HepG2 (cell line): ENCODE results near the gene MAN2A2. TPM values are rescaled to one million over a fixed set of nuclear protein-coding genes. Genes with fewer than 3 reads are reported as not detected.
A peak's percentile ranks its signal among the peaks of the same experiment; 100 is the strongest.

Source experiments
- GATAD1 ChIP-seq: IDR thresholded peaks from 2 replicates; pipeline ENCODE4 v1.6.1; 2016; ENCODE audit warnings: missing genetic modification reagents, missing compliant biosample characterization
- MIER2 ChIP-seq: IDR thresholded peaks from 2 replicates; pipeline ENCODE4 v1.6.1; 2016; ENCODE audit warnings: missing biosample characterization, missing genetic modification reagents
- SMARCE1 ChIP-seq: fragments of 450-650 bp; IDR thresholded peaks from 2 replicates; pipeline ENCODE4 v1.6.1; 2017; ENCODE audit warnings: borderline replicate concordance
- THAP11 ChIP-seq: IDR thresholded peaks from 2 replicates; pipeline ENCODE4 v1.6.1; 2016; ENCODE audit warnings: missing biosample characterization, missing genetic modification reagents
- ZNF335 ChIP-seq: sonication (generic); formaldehyde crosslinking; IDR thresholded peaks from 2 replicates; pipeline ENCODE4 v1.4.0; 2020; ENCODE audit warnings: missing genetic modification reagents
- ZNF720 ChIP-seq: sonication (generic); formaldehyde crosslinking; IDR thresholded peaks from 2 replicates; pipeline ENCODE4 v1.4.0; 2020; ENCODE audit warnings: missing genetic modification reagents
- polyA plus RNA-seq, 8 experiments: library from polyadenylated mRNA; depleted of rRNA in 3 of 8; stranded (reverse) in 7 of 8; unstranded in 1 of 8; fragments of >200 nt; fragmentation: Illumina TruSeq in 4 of 8; extraction: Trizol in 4 of 8; gene quantifications; 2 replicates each; pipeline versions ENCODE4 v1.2.1 to v1.2.3, GENCODE V29; 2011 to 2016; ENCODE audit warnings: low read depth in 4 of 8, missing spikeins in 1 of 8, mixed read lengths in 1 of 8; ENCODE audit not compliant: insufficient read depth in 1 of 8
- total RNA-seq, 5 experiments: library from RNA; depleted of rRNA; stranded (reverse); fragments of >200 nt; fragmentation: Illumina TruSeq; extraction: Trizol; gene quantifications; 2 replicates each; pipeline ENCODE4 v1.2.3, GENCODE V29; 2016; ENCODE audit warnings: low read depth in 1 of 5
- TF ChIP-seq, protein P1 (sequence below): sonication (generic); formaldehyde crosslinking; IDR thresholded peaks from 2 replicates; pipeline ENCODE4 v1.4.0; 2020; ENCODE audit warnings: missing genetic modification reagents, borderline replicate concordance
- TF ChIP-seq, protein P2 (sequence below): sonication (generic); formaldehyde crosslinking; IDR thresholded peaks from 2 replicates; pipeline ENCODE4; 2020; ENCODE audit warnings: missing genetic modification reagents, mild to moderate bottlenecking, borderline replicate concordance
- TF ChIP-seq, protein P3 (sequence below): sonication (generic); formaldehyde crosslinking; IDR thresholded peaks from 2 replicates; pipeline ENCODE4 v1.8.1; 2022; ENCODE audit warnings: low read depth, mild to moderate bottlenecking, missing genetic modification reagents
- TF ChIP-seq, protein P4 (sequence below): IDR thresholded peaks from 2 replicates; pipeline ENCODE4 v1.6.1; 2012; ENCODE audit warnings: inconsistent platforms
- TF ChIP-seq, protein P5 (sequence below): sonication (generic); formaldehyde crosslinking; IDR thresholded peaks from 2 replicates; pipeline ENCODE4 v1.4.0; 2020; ENCODE audit warnings: missing genetic modification reagents
- TF ChIP-seq, protein P6 (sequence below): sonication (generic); formaldehyde crosslinking; IDR thresholded peaks from 2 replicates; pipeline ENCODE4 v1.8.1; 2023; ENCODE audit warnings: mild to moderate bottlenecking, moderate library complexity, missing genetic modification reagents
- TF ChIP-seq, protein P7 (sequence below): IDR thresholded peaks from 2 replicates; pipeline ENCODE4 v1.6.1; 2012; ENCODE audit warnings: low read depth, low read length, improper control_type of control experiment

MAN2A2 gene
- total and polyA plus RNA-seq, 2 of the 13 experiments (the other 11 are each of a cell fraction or from before 2014, with no cell fraction given): 17.5 to 51.5 TPM

DNA sequence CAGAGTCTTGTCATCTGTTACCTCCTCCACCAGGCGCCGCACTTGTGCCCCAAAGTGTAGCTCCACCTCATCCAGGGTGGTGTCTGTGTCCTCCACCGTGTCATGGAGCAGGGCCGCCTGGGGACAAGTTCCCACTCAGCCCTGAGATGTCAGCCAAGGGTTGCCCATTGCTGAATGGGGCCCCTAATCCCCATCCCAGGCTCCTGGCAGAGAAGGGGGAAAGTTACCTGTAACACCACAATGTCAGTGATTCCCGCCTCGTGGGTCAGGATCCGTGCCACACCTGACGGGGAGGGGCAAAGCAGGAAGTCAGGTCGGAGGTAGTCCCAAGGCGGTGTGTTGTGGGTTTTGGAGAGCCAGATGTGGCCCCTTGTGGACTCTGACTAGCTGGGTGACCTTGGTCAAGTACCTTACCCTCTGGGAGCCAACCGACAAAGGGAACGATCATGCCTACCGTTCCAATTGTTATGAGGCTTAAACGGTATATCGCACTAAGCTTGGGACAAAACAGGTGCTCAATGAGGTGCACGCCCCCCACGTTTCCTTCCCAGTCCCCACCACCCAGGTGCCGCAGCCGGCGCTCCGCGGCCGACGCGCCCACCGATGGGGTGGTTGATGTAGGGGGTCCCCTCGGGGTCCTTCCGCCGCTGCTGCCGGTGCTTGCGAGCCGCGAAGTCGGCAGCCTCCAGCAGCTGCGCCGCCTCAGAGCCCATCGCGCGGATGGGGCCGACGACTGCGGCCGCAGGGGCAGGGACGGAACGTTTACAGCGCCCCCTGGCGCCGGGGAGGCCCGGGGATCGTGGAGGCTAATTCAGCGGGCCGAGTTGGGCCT, 28.9 kb downstream of the MAN2A2 start, which contains the start of gene HDDC3 (continued):
- TF ChIP-seq, protein P1, sequence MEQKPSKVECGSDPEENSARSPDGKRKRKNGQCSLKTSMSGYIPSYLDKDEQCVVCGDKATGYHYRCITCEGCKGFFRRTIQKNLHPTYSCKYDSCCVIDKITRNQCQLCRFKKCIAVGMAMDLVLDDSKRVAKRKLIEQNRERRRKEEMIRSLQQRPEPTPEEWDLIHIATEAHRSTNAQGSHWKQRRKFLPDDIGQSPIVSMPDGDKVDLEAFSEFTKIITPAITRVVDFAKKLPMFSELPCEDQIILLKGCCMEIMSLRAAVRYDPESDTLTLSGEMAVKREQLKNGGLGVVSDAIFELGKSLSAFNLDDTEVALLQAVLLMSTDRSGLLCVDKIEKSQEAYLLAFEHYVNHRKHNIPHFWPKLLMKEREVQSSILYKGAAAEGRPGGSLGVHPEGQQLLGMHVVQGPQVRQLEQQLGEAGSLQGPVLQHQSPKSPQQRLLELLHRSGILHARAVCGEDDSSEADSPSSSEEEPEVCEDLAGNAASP: peak; percentile 80
- TF ChIP-seq, protein P2, sequence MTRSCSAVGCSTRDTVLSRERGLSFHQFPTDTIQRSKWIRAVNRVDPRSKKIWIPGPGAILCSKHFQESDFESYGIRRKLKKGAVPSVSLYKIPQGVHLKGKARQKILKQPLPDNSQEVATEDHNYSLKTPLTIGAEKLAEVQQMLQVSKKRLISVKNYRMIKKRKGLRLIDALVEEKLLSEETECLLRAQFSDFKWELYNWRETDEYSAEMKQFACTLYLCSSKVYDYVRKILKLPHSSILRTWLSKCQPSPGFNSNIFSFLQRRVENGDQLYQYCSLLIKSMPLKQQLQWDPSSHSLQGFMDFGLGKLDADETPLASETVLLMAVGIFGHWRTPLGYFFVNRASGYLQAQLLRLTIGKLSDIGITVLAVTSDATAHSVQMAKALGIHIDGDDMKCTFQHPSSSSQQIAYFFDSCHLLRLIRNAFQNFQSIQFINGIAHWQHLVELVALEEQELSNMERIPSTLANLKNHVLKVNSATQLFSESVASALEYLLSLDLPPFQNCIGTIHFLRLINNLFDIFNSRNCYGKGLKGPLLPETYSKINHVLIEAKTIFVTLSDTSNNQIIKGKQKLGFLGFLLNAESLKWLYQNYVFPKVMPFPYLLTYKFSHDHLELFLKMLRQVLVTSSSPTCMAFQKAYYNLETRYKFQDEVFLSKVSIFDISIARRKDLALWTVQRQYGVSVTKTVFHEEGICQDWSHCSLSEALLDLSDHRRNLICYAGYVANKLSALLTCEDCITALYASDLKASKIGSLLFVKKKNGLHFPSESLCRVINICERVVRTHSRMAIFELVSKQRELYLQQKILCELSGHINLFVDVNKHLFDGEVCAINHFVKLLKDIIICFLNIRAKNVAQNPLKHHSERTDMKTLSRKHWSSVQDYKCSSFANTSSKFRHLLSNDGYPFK: peak; percentile 73; the same call in 1 of the 2 replicates
- TF ChIP-seq SMARCE1 (no peak), MIER2 (CRISPR knock-in tag) (0 out of 2 replicates have a peak, but pooled peaks have one; percentile 51), ZNF720 (no peak), GATAD1 (CRISPR knock-in tag) (peak; percentile 92), ZNF335 (CRISPR knock-in tag) (no peak), THAP11 (CRISPR knock-in tag) (peak; percentile 82)
- TF ChIP-seq, protein P3, sequence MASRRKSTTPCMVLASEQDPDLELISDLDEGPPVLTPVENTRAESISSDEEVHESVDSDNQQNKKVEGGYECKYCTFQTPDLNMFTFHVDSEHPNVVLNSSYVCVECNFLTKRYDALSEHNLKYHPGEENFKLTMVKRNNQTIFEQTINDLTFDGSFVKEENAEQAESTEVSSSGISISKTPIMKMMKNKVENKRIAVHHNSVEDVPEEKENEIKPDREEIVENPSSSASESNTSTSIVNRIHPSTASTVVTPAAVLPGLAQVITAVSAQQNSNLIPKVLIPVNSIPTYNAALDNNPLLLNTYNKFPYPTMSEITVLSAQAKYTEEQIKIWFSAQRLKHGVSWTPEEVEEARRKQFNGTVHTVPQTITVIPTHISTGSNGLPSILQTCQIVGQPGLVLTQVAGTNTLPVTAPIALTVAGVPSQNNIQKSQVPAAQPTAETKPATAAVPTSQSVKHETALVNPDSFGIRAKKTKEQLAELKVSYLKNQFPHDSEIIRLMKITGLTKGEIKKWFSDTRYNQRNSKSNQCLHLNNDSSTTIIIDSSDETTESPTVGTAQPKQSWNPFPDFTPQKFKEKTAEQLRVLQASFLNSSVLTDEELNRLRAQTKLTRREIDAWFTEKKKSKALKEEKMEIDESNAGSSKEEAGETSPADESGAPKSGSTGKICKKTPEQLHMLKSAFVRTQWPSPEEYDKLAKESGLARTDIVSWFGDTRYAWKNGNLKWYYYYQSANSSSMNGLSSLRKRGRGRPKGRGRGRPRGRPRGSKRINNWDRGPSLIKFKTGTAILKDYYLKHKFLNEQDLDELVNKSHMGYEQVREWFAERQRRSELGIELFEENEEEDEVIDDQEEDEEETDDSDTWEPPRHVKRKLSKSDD (CRISPR knock-in tag): 0 out of 2 replicates have a peak, but pooled peaks have one; percentile 44
- TF ChIP-seq, protein P4, sequence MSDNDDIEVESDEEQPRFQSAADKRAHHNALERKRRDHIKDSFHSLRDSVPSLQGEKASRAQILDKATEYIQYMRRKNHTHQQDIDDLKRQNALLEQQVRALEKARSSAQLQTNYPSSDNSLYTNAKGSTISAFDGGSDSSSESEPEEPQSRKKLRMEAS: peak; percentile 56
- TF ChIP-seq, protein P5, sequence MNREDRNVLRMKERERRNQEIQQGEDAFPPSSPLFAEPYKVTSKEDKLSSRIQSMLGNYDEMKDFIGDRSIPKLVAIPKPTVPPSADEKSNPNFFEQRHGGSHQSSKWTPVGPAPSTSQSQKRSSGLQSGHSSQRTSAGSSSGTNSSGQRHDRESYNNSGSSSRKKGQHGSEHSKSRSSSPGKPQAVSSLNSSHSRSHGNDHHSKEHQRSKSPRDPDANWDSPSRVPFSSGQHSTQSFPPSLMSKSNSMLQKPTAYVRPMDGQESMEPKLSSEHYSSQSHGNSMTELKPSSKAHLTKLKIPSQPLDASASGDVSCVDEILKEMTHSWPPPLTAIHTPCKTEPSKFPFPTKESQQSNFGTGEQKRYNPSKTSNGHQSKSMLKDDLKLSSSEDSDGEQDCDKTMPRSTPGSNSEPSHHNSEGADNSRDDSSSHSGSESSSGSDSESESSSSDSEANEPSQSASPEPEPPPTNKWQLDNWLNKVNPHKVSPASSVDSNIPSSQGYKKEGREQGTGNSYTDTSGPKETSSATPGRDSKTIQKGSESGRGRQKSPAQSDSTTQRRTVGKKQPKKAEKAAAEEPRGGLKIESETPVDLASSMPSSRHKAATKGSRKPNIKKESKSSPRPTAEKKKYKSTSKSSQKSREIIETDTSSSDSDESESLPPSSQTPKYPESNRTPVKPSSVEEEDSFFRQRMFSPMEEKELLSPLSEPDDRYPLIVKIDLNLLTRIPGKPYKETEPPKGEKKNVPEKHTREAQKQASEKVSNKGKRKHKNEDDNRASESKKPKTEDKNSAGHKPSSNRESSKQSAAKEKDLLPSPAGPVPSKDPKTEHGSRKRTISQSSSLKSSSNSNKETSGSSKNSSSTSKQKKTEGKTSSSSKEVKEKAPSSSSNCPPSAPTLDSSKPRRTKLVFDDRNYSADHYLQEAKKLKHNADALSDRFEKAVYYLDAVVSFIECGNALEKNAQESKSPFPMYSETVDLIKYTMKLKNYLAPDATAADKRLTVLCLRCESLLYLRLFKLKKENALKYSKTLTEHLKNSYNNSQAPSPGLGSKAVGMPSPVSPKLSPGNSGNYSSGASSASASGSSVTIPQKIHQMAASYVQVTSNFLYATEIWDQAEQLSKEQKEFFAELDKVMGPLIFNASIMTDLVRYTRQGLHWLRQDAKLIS: no peak
- TF ChIP-seq, protein P6, sequence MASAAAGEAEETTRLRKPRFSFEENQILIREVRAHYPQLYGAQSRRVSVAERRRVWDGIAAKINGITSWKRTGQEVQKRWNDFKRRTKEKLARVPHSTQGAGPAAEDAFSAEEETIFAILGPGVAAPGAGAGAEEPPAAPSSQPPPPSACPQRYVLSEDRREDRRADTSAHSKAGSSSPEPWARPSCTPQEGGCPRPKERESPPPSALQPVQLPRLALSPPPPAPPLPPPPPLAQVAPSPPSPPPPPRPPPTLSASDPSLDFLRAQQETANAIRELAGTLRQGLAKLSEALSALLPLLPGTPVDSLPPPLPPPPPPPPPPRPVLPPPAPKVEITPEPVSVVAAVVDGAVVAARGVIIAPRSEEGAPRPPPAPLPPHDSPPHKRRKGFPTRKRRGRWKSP: peak; percentile 56; the same call in 1 of the 2 replicates
- TF ChIP-seq, protein P7, sequence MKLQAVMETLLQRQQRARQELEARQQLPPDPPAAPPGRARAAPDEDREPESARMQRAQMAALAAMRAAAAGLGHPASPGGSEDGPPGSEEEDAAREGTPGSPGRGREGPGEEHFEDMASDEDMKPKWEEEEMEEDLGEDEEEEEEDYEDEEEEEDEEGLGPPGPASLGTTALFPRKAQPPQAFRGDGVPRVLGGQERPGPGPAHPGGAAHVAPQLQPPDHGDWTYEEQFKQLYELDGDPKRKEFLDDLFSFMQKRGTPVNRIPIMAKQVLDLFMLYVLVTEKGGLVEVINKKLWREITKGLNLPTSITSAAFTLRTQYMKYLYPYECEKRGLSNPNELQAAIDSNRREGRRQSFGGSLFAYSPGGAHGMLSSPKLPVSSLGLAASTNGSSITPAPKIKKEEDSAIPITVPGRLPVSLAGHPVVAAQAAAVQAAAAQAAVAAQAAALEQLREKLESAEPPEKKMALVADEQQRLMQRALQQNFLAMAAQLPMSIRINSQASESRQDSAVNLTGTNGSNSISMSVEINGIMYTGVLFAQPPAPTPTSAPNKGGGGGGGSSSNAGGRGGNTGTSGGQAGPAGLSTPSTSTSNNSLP: no peak
